Activated CD8-positive, alpha-beta memory T cell treated with anti-CD3 and anti-CD28 coated beads, Interleukin-2, amount 50 U/mL, for 24 hours (primary cell): ENCODE results near the gene ZWILCH.
"Not testable (repeated sequence)": the region's sequence is repeated elsewhere in the genome, so short reads cannot be mapped to it uniquely, and the experiment has no call there.

Experiments
- DNase-seq: peaks from one replicate; pipeline ENCODE4 v3.0.0-alpha.2; 2020; ENCODE audit errors: extremely low read depth

Gene ZWILCH

GRCh38 chr15:66488525-66488924 lies 16.6 kb upstream of the ZWILCH start:
- no peak for DNase-seq

- no peak for DNase-seq
Observed at GRCh38 chr15:66489179-66489791, 15.8 kb upstream of the ZWILCH start.

GRCh38 chr15:66491846-66492245 lies 13.3 kb upstream of the ZWILCH start:
- DNase-seq = no peak

- no peak for DNase-seq
Observed at GRCh38 chr15:66494262-66494661, 10.9 kb upstream of the ZWILCH start.

- no peak for DNase-seq
Observed at GRCh38 chr15:66496951-66497501, 8.1 kb upstream of the ZWILCH start.

GRCh38 chr15:66497502-66498455 lies 7.3 kb upstream of the ZWILCH start, which contains the start of gene SNAPC5:
SNAPC5 (minus strand) TSS chr15:66497762; CDS start chr15:66497731, 31 bp downstream.
- DNase-seq = peak; percentile 87

GRCh38 chr15:66498501-66499386 lies 6.4 kb upstream of the ZWILCH start:
- DNase-seq = no peak

GRCh38 chr15:66500346-66500745 lies 4.8 kb upstream of the ZWILCH start:
- not testable (repeated sequence) for DNase-seq

- no peak for DNase-seq
Observed at GRCh38 chr15:66502491-66502890, 2.6 kb upstream of the ZWILCH start.

GRCh38 chr15:66503041-66503648 lies 2.0 kb upstream of the ZWILCH start:
- DNase-seq = not testable (repeated sequence)

- no peak for DNase-seq
Observed at GRCh38 chr15:66503780-66504562, 1.2 kb upstream of the ZWILCH start.

GRCh38 chr15:66505430-66505811 lies 295 bp downstream of the ZWILCH start:
- DNase-seq = no peak

- no peak for DNase-seq
Observed at GRCh38 chr15:66505818-66506217, 692 bp downstream of the ZWILCH start.

GRCh38 chr15:66508293-66508883 lies 3.3 kb downstream of the ZWILCH start:
- DNase-seq = no peak

- DNase-seq = no peak
Observed at GRCh38 chr15:66514586-66514985, 9.5 kb downstream of the ZWILCH start.

- DNase-seq = no peak
Observed at GRCh38 chr15:66515901-66516322, 10.8 kb downstream of the ZWILCH start.

- no peak for DNase-seq
Observed at GRCh38 chr15:66523926-66524325, 18.8 kb downstream of the ZWILCH start.

- DNase-seq = no peak
Observed at GRCh38 chr15:66524838-66525237, 19.7 kb downstream of the ZWILCH start.

GRCh38 chr15:66535056-66535455 lies 29.9 kb downstream of the ZWILCH start:
- DNase-seq = no peak

GRCh38 chr15:66542896-66543295 lies 37.8 kb downstream of the ZWILCH start:
- no peak for DNase-seq
